ENCODE data around the gene YEATS2.

YEATS2 gene

DNA sequence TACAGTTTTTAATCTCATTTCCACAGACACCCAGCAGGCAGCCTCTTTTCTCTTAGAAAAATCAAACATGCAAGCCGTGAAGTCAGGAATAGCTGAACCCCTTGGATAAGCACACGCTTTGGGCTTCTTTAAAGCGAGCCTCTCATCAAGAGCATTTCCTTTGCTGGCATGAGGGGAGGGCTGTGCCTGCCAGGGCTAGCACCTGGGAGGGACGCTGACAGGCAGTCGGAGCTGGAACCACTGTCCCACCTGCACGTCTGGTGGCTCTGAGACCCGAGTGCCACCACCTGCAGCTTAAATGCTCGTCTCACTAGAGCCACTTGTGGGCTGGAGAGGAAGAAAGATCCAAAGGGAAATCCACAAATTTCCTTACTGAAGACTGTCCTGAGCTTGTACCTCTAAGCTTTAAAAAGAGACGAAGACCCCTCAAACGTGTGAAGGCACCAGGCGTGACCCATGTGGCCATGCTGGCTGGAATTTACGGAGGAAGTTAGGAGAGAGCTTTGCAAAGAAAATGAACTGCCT, 118.4 kb downstream of the YEATS2 start:
- DNase-seq = no peak

DNA sequence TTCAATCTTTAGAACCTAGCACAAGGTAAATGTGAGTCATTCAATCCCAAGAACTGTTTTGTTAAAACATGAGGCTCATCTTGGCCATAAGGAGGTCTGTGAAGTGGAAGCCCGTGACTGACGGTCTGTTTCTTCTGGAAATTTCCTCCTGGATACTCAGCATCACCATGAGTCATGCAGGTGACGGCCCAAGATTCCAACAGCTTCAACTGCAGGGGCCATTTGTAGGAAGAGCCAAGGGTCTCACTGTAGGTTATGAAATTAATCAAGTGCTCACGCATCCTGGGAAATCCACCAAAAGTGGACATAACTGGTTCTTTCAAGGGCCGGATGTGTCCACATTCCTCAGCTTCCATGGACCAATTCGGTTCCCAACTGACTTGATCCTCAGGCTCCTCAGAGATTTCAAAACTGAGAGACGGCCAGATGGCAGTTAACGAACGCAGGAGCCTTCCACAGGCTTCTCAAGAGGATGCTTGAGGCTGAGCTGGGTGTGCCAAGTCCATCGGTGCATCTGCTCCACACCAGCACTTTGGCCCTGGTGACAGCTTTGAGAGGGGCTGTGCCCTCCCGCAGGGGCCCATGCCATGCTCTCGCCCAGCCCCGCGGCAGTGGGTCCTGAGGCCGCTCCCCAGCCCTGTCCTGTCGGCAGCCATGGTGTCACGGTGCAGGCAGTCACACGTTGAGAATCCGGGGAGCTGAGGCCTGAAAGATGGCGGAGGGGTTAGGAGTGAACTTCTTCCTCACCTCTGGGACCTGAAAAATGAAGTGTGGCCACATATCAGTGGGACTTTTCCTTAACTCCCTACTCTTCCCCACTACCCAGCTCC, 119.3 kb downstream of the YEATS2 start:
- no peak for DNase-seq

DNA sequence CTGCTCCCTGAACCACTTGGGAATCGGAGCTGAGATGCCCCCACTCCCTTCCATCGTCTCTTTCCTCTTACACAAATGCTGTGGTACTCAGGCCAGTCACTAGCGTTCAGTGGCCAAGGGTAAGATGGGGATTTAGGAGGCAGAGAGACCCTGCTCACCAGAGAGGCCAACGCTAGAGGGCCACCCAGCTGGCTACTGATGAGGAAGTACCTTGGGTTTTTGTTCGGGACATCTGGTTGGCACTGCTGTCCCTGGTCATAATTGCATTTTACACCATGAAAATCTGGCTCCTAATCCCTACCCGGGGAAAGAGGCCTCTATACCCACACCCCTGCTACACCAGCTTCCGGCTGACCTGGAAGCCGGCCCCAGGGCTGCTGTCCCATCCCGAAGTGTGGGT, 120.0 kb downstream of the YEATS2 start:
- no peak for DNase-seq

DNA sequence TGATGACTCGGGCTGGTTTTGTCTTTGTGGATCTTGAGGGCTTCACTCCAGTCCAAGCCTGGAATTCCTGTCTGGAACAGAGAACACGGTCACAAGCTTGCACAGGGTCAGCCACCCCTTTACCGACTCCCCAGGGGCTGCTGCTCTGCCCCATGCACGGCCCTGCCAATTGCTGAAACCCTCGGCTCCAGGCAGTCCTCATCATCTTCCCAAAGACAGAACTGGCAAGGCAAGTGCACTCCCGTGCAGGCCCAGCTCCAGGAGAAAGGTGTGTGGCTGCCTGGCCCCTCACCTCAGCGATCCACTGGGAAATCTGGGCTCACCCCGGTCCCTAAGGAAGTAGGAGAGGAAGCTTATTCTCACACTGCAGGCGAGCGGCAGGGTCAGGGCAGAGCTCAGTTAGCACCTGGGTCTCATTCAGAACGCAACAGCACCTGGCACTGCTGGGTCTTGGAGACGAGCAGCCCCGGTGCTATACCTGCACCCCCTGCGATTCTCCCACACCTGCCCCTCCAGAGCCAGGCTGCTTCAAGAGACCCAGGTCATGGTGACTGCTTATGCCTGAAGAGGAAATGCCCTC, 120.5 kb downstream of the YEATS2 start:
- no peak for DNase-seq

DNA sequence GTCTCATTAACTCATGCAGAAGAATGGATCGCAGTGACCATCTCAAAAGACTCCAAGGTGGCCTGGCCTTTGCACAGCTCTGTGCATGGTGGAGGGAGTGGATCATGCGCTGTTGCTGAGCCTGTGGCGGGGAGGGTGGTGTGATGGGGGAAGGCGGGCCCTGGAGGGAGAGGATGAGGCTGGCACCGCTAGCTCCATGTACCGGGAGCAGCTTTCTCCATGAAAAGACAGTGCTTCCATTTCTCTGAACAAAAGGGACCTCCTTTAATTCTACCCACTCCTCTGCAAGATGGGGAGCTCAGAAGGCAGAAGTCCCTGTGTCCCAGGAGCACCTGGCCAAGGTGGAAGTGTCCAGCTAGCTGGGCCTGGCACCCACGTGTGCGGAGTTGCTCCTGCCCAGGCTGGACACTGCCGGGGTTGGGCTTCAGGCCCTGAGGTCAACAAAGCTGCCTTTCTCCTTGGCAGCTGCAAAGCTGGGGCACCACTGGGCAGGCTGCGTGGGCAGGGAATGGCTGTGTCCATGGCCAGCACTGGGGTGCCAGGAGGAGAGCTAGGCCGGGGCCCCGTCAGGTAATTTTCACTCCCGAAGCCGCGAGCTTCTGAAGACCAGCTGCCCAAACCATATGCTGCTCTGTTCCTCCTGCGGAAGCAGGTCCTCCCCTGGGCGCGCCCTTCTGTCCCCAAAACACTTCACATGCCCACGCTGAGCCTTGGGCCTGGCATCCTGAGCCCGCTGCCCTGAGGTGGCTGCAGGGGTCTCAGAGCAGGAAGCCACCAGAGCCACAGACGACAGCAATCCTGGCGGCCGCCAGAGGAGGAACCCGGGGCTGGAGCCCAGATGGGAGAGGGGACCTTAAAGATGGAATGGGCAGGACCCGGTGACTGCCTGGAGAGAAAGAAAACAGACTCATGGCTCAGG, 121.4 kb downstream of the YEATS2 start:
- DNase-seq = no peak

DNA sequence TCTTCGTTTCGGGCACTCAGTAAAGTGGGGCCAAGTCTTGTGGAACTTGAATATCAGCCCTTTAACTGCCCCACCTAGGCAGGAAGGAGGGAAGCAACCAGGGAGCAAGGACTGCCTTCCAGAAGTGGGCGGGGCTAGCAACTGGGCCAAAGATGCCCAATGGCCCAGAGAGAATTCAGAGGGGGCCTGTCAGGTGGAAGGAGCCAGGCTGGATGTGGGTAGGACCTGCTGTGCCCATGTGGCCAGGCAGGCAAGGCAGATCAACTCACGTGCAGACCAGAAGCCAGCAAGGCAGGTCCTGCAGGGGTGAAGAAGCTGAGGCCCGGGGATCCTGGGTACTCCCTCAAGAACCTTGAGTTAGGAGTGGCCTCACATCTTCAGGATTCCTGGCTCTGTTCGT, 122.2 kb downstream of the YEATS2 start:
- no peak for DNase-seq

DNA sequence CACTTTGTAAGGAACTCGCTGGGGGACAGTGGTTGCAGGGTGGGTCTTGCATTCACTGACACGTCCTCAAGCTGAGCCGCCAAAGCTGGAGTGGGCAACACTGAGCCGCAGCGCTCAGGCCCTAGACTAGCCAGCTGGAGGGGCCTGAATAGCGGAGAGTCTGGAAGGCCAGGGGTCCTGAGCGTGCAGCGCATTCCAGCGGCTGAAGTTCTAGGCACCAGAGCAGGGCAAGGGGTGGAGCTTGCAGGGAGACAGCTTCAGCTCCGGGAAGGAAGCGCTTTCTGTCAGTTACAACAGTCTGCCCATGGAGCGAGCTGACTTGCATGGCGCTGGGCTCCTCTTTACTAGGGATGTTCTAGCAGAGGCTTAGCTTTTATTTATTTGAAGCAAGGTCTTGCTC, 125.0 kb downstream of the YEATS2 start:
- no peak for DNase-seq

DNA sequence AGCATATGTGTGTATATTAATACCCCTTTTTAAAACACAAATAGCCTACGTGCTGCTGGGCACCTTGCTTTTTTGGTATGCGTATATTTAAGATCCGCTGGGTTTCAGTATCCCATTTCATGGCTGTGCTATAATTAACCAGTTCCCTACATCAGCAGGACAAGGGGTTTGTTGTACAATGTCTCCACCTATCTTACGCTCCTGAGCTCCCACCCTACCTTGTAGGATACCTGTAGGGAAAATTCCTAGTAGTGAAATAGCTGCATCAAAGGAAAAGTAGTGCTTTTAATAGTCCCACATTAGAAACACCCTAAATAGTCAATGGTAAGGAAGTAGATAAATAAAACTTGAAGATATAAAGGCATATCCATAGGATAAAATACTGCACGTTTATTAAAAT, 126.4 kb downstream of the YEATS2 start:
- no peak for DNase-seq

DNA sequence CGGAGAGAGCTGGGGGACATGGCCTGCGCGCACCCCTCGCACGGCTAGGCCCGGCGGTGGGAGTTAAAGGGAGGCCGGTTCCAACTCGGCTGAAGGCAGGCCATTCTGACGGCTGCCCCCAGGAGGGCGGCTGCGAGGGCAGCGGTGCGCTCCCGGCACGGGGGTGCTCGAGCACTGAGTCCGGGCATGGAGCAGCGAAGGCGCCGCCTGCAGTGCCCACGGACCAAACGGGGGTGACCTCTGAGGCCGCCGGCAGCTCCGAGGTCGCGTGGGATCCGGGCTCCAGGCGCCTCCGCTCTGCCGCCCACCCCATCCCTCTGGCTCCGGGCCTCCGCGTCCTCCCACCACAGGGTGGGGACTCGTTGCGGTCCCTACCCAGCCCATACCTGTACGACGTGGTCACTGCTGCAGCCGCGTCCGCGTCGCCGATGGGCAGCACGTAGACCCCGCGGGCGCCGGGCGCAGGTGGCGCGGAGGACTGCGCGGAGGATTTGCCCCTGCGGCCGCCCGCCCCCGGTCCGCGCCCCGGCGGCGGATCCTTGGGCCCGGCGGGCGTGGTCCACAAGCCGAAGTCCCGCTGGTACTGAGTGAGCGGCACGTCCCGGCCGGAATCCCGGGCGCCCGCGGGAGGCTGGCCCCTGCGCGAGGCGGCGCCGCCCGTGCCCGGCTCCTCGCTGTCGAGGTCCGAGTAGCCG, 127.3 kb downstream of the YEATS2 start:
- no peak for DNase-seq

DNA sequence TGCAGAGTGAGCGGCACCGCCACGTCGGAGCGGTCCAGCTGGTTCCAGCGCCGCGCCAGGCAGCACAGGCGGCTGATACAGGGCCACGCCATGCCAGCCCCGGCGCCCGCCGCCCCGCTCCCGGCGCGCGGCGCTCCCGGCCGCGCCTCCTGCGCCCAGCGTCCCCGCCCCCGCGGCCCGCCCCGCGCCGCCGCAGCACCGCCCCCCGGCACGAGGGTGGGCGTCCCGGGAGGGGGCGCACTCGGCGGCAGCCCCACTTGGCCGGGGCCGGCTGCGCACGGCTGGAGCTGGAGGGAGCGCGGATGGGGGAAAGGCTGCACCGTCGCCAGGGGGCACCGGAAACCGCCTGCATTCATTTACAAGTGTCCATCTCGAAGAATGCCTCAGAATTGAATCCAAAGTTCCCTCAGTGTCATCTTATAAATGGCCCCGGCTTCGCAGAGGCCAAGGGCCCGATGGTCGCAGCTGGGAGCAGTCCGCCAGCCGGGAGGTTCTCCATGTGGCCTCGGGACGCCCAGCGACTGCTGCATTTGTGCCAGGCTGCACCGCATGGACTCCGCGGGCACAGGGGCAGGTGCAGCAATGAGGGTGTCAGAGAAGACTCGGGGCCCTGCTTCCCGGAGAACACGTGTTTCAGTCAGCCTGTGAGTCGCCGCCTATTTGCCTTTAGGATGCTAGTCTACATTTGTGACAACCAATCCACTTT, 128.0 kb downstream of the YEATS2 start, which contains the start of gene MAP6D1:
Gene MAP6D1 (minus strand): TSS at position 122 of the 706 bp plus-strand sequence. CDS start 30 bp downstream, at position 92.
- peak; percentile 29 for DNase-seq

DNA sequence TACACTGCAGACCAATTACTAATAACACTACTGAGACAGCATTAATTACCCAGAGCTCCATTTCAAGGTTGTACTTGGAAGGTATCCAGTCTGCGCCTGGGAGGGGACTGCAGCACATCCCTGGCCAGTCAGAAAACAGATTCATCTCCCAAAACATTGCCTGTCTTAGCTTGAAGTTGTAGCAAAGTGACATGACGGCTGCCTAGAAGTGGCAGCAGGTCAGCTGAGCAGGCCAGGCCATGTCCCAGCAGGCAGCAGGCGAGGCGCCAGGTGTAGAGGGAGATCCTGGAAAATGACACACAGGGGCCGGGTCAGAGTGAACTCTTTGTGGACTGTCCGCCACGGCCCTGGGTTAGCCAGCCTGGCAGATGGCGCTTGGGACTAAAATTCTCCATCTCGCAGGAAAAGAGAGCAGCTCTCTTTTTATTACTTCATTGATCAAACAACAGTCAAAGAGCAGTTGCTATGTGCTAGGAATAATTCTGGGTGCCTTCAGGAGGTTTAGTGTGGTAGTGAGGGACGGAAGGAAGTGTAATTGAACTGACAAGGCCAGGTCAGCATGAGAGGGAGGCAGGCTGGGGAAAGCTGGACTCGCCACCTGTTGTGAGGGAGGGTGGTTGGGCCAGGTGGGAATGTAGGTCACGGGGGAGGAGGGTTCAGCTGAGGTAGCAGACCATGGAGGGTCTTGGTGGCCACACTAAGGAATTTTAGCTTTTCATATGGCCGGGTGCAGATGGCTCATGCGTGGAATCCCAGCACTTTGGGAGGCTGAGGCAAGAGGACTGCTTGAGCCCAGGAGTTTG, 129.1 kb downstream of the YEATS2 start:
- no peak for DNase-seq

DNA sequence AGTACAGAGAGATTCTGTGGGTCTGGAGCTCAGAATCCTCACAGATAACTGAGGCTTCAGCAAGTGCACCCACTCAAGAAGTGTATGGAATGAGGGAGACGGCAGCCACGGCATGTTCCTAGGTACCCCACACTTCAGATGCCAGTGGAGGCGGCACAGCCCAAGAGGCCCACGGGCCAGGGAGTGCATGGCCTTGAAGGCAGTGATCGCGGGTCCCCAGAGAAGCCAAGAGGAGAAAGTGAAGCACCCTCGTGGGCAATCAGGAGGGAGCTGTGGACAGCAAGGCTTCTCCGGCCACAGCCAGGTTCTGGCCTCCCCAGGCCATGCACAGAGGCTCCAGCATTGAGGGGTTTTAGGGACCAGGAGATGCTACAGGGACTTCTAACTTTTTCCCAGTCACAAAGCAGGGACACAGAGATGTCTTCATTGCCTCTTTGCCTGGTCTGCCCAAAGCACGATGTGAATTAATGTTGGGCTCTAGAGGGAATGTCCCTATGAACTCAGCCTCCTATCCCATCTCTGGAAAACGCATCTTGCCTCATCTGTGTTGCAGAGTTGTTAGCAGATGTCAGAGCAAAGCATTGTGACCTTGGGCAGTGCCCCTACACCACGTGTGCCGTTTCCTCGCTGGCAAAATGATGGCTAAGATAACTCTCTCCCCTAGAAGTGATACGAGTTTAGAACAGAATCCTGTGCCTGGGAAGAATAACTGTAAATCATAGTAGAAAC, 130.4 kb downstream of the YEATS2 start:
- no peak for DNase-seq

DNA sequence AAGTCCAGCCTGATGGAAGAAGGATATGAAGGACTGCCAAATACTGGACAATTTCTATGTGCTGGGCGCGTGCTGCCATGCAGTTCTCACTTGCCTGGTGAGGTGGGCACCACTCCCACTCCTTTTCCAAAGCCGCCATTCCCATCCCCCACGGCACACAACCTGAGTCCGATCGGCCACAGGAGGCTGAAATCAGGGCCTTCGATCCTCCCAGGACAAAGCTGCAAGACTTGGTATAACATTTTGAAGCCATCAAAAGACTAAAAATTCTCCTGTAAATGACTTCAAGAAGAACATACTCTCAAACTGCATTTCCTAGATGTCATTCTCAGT, 130.9 kb downstream of the YEATS2 start:
- DNase-seq = no peak

DNA sequence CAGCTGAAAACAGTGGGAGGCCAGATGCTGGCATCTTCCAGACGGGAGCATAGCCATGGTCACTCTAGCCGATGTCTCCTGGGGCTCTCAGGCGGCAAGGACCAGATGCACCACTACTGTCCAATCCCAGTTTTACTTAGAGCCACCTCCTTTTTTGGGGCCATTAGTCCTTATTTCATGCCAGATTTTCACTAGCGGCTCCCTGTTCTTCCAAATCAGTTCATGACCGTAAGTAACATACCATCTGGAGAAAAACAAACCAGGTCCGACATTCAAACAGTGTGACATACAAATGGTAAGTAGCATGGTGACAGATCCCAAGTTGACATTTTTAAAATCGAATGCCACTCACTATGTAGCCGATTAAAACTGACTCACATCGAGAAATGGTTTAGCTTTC, 131.9 kb downstream of the YEATS2 start:
- DNase-seq = no peak

DNA sequence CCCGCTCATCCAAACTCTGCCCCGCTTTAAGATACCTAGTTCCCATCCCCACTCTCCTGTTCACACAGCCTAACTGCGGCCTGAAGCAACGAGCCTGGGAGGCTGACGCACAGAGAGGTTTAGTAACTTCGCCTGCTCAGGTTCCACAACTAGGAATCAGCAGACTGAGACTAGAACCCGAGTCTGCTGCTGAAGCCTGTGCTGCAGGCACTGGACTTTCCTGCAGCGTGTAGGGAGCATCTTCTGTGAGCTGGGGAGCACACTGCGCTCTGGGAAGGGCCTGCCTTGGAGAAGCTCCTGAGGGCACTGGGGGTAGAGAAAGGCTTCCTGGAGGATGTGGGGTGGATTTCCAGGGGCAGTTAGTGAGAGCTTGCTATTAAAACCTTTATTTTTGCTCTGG, 132.6 kb downstream of the YEATS2 start:
- DNase-seq = no peak

DNA sequence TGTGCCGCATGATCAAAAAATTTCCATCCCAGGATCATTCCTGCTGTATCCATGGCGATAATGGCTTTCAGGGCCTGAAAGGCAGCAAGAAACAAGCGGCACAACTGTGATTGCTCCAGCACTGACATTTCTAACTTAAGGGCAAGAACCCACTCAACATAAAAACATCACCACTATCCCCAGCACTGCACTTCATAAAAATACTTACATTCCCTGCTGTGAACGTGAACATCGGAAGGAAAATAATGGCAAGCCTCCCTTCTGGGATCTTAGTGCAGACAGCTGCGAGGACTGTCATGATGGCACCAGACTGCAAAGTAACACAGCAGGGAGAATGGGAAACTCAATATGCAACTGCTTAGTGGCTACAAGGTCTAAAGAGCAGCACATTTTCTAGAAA, 135.9 kb downstream of the YEATS2 start:
- no peak for DNase-seq

DNA sequence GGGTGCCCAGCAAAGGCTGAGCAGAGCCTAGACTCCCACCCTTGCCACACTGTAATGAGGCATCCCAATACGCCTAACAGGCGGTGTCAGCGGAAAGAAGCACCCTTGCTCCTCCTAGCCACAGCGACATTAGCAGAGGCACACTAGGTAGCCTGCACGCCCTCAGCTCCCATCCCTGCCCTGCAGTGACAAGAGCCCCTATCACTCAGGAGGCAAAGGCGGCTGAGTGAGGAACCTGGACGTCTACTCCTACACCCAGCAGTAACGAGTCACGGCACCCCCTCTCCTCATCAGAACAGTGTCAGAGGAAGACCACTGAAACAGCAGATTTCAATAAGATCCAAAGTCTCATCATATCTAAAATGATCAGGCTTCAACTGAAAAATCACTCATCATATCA, 139.8 kb downstream of the YEATS2 start:
- DNase-seq = no peak

DNA sequence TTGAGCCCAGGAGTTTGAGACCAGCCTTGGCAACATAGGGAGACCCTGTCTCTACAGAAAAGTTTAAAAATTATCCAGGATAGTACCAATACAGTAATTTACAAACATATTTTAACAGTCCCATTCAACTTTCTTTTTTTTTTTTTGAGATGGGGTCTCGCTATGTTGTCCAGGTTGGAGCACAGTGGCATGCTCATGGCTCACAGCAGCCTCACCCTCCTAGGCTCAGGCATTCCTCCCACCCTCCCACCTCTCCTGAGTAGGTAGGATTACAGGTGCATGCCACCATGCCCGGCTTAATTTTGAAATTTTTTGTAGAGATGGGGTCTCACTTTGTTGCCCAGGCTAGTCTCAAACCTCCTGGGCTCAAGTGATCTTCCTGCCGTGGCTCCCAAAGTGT, 140.3 kb downstream of the YEATS2 start:
- no peak for DNase-seq

DNA sequence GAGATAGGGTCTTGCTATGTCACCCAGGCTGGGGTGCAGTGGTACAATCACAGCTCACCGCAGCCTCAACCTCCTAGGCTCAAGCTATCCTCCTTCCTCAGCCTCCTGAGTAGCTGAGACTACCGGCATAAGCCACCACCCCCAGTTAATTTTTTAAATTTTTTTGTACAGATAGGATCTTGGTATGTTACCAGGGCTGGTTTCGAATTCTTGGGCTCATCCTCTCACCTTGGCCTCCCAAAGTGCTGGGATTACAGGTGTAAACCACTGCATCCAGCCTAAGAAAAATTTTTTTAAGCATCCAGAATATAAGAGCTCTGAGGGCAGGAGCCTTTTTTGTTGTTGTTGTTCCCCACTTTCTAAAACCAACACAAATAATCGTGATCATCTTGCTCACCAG, 142.2 kb downstream of the YEATS2 start:
- DNase-seq = no peak

DNA sequence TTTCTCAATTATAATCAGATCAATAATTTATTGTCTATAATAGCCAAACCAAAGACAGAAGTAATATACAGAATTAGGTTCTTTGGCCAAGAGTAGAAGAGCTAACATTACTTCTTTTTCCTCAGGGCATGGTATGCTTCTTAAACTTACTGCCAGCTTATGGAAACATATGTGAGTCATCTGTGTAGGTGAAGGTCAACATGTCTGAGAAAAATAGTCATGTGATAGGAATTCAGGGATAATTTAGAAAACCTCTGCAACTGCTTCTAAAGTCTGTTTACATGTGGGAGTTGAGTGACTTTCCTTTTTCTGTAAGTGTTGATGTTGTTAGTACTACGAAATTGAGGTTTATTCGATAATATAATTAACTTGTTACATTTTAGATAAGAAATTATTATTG, 147.0 kb downstream of the YEATS2 start:
- no peak for DNase-seq

DNA sequence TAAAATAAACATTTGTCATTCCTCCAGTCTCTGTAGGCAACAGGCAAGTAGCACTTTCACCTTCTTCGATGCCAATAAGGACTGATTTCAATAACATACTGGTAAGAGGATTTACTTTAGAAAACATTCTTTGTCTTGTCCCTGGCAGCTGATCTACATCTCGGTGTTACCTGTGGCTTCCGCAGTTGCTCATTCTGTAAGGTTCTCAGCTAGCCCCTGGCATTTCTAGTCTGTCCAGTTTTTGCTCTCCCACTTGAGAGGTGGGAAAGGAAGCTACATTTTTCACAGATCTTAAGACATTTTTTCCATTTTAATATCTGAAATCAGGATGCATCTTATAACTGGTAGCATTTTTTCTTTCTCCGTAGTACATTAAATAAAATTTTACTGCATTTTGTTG, 147.5 kb downstream of the YEATS2 start:
- no peak for DNase-seq

Measured in stimulated activated CD4-positive, alpha-beta T cell treated with anti-CD3 and anti-CD28 coated beads, Interleukin-4, amount 100 ng/mL, for 24 hours (primary cell).